ENCODE results near the gene ACADL. TPM values are rescaled to one million over a fixed set of nuclear protein-coding genes. Genes with fewer than 3 reads are reported as not detected.

ACADL gene
- total RNA-seq, 1 donor from 2014 or later = 0.38 TPM

GRCh38 chr2:210250622-210251021, 25.4 kb upstream of the ACADL start:
- DNase-seq (ENCODE audit: low spot score, unreplicated experiment) = no peak
- TF ChIP-seq CTCF (IDR thresholded peaks at IDR 0.05; ENCODE audit: unreplicated experiment) = no peak

GRCh38 chr2:210233487-210233886, 8.2 kb upstream of the ACADL start:
- Mint-ChIP-seq H3K27ac (no peak overlapping the region), H3K36me3 (ENCODE audit: insufficient read depth) (no peaks in the 10 kb centered on the region), H3K9me3 (ENCODE audit: low read depth) (no peaks in the 10 kb centered on the region), H3K27me3 (no peaks in the 10 kb centered on the region), H3K4me1 (ENCODE audit: low read depth) (no peaks in the 10 kb centered on the region), H3K4me3 (ENCODE audit: low read depth) (no peak overlapping the region)
- no peak for TF ChIP-seq CTCF (IDR thresholded peaks at IDR 0.05; ENCODE audit: unreplicated experiment)
- no peak for DNase-seq (ENCODE audit: low spot score, unreplicated experiment)

More at GRCh38 chr2:210250622-210251021, 25.4 kb upstream of the ACADL start:
- no peaks in the 10 kb centered on the region for H3K27me3 Mint-ChIP-seq
- no peaks in the 10 kb centered on the region for H3K36me3 Mint-ChIP-seq (ENCODE audit: insufficient read depth)
- no peak overlapping the region for H3K4me3 Mint-ChIP-seq (ENCODE audit: low read depth)
- no peak overlapping the region for H3K27ac Mint-ChIP-seq
- H3K4me1 Mint-ChIP-seq (ENCODE audit: low read depth) = peaks cover 12% of the 10 kb centered on the region
- peaks cover 3% of the 10 kb centered on the region for H3K9me3 Mint-ChIP-seq (ENCODE audit: low read depth)

- Mint-ChIP-seq H3K4me3 (ENCODE audit: low read depth) (no peak overlapping the region), H3K9me3 (ENCODE audit: low read depth) (no peaks in the 10 kb centered on the region), H3K27me3 (peaks cover 9% of the 10 kb centered on the region), H3K27ac (no peak overlapping the region), H3K36me3 (ENCODE audit: insufficient read depth) (no peaks in the 10 kb centered on the region), H3K4me1 (ENCODE audit: low read depth) (no peaks in the 10 kb centered on the region)
- TF ChIP-seq CTCF (IDR thresholded peaks at IDR 0.05; ENCODE audit: unreplicated experiment) = no peak
- no peak for DNase-seq (ENCODE audit: low spot score, unreplicated experiment)
Measured at GRCh38 chr2:210230984-210231383, 5.7 kb upstream of the ACADL start.

- H3K27ac Mint-ChIP-seq = no peak overlapping the region
Measured at GRCh38 chr2:210230518-210230917, 5.3 kb upstream of the ACADL start.

GRCh38 chr2:210228586-210228985, 3.3 kb upstream of the ACADL start:
- no peak for TF ChIP-seq CTCF (IDR thresholded peaks at IDR 0.05; ENCODE audit: unreplicated experiment)
- Mint-ChIP-seq H3K4me3 (ENCODE audit: low read depth) (no peak overlapping the region), H3K36me3 (ENCODE audit: insufficient read depth) (no peaks in the 10 kb centered on the region)

More at GRCh38 chr2:210230518-210230917, 5.3 kb upstream of the ACADL start:
- peaks cover 13% of the 10 kb centered on the region for H3K27me3 Mint-ChIP-seq
- H3K36me3 Mint-ChIP-seq (ENCODE audit: insufficient read depth) = no peaks in the 10 kb centered on the region
- H3K4me1 Mint-ChIP-seq (ENCODE audit: low read depth) = no peaks in the 10 kb centered on the region
- H3K9me3 Mint-ChIP-seq (ENCODE audit: low read depth) = no peaks in the 10 kb centered on the region
- no peak for TF ChIP-seq CTCF (IDR thresholded peaks at IDR 0.05; ENCODE audit: unreplicated experiment)
- H3K4me3 Mint-ChIP-seq (ENCODE audit: low read depth) = no peak overlapping the region
- DNase-seq (ENCODE audit: low spot score, unreplicated experiment) = no peak

More at GRCh38 chr2:210228586-210228985, 3.3 kb upstream of the ACADL start:
- no peak overlapping the region for H3K27ac Mint-ChIP-seq
- no peaks in the 10 kb centered on the region for H3K4me1 Mint-ChIP-seq (ENCODE audit: low read depth)
- no peak for DNase-seq (ENCODE audit: low spot score, unreplicated experiment)
- peaks cover 29% of the 10 kb centered on the region for H3K27me3 Mint-ChIP-seq
- H3K9me3 Mint-ChIP-seq (ENCODE audit: low read depth) = no peaks in the 10 kb centered on the region

Data from progenitor cell of endocrine pancreas (in vitro differentiated cells).